HUDEP-2 (cell line): Measurements from ENCODE around the gene PHF21B.

Source experiments
- DNase-seq, 76 experiments: peaks; one replicate each; lab custom pipeline; 2025; ENCODE audit not compliant: unreplicated experiment in 76 of 76; lab: John Stamatoyannopoulos, UW

Gene PHF21B

GRCh38 chr22:44994399-44995104 lies 15.3 kb downstream of the PHF21B start:
- no peak for DNase-seq

GRCh38 chr22:44992166-44992565 lies 17.6 kb downstream of the PHF21B start:
- DNase-seq: no peak

DNA sequence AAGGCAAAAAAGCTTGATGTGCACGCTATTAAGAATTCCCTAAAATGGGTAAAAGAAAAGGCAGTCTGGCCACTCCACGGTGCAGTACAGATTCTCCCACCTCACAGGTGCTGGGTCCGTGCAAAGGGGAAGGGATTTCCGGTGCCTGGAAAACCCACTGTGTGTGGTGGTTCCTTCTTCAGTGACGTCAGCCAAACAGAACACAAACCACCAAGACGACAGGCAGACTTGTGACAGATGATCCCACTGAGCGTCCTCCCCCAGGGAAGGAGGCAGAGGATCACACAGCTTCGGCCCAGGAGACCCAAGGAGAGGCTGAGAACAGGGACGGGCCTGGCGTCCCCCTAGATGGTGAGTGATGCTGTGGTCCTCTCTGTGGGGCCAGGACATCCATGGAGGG lies 18.6 kb downstream of the PHF21B start:
- no peak for DNase-seq

DNA sequence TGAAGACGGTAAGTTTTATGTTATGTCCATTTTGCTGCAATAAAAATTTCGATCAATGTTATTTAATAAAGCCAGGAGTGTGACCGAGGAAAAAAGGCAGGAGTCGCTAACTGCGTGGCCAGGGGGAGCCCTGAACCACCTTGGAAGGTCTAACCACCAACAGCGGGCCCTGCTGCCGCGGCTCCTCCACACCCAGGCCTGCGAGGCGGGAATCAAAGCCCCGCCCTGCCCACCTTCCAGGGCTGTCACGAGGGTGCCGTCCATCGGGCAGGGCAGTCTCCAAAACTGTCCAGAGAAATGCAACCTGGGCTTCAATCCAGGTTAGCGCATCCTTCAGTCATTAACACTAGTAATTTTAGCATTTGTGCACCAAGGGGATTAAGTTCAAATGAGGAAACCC lies 19.0 kb downstream of the PHF21B start:
- no peak for DNase-seq

- no peak for DNase-seq
These were observed 19.5 kb downstream of the PHF21B start for GRCh38 chr22:44990328-44990727.

GRCh38 chr22:44988671-44989070 lies 21.1 kb downstream of the PHF21B start:
- no peak for DNase-seq

DNA sequence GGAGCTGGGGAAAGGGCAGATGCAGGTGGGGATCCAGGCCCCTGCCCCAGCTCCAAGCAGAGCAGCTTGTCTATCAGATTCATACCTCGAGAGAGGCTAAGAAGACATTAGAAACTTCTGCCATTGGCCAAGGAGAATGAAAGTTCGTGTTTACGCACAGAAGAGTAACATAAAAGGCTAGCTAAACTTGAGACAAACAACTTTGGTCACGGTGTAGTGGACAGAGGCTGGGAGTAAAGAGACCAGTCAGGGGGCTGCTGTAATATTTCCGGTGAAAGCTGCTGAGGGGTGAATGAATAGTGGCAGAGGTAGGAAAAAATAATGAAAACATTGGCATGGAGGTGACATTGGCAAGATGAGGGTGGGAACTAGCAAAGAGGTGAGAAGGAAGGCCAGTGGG lies 22.9 kb downstream of the PHF21B start:
- DNase-seq: no peak

DNA sequence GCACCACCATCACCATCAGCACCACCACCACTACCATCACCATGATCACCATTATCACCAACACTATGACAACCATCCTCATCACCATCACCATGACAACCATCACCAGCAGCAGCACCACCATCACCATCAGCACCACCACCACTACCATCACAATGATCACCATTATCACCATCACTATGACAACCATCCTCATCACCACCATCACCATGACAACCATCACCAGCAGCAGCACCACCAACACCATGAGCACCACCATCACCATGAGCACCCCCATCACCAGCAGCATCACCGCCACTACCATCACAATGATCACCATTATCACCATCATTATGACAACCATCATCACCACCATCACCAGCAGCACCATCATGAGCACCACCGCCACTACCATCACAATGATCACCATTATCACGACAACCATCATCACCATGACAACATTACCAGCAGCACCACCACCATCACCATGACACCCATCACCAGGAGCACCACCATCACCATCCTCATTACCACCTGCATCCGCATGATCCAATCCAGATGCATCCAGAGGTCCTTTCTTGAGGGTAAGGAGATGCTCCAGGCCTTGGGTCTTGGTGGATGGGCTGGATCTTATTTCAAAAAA lies 23.8 kb downstream of the PHF21B start:
- no peak for DNase-seq

DNA sequence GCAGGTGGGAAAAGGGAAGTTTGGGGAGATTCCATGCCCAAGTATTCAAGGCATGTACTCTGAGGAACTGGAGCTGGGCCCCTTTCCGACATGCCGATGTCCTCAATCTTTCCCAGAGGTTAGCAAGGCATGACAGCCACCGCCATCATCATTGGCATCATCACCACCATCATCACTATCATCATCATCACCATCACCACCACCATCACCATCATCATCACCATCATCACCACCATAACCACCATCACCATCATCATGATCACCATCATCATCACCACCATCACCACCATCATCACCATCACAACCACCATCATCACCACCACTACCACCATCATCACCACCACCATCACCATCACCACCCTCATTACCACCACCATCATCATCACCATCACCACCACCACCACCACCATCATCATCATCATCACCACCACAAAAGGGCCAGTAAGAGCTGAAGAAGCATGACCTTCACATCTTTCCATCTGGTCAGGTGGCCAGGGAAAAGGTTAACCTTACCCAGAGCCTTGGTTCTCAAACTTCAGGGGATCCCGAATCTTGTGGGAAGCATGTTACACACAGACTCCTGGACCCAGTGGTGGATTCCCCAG lies 25.8 kb downstream of the PHF21B start:
- DNase-seq: no peak

DNA sequence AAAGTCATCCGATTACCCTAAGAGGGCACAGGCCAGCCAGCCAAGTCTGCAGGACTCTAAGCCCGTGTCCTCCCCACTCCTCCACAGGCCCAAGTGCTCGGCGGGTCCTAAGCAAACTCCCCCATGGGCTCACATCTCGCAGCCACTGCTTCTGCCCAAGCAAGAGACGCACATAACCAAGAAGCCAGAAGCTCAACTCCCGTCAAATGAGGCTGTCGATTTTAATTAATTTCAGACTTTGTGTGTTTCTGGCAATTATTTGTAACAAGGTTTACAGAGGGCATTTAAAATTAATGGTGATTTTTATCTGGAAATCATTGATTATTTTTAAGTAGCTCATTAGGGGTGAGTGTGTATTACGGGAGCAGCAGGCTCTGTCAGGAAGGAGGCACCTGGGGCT lies 27.4 kb downstream of the PHF21B start:
- no peak for DNase-seq

- no peak for DNase-seq
These were observed 27.9 kb downstream of the PHF21B start for GRCh38 chr22:44981857-44982256.

DNA sequence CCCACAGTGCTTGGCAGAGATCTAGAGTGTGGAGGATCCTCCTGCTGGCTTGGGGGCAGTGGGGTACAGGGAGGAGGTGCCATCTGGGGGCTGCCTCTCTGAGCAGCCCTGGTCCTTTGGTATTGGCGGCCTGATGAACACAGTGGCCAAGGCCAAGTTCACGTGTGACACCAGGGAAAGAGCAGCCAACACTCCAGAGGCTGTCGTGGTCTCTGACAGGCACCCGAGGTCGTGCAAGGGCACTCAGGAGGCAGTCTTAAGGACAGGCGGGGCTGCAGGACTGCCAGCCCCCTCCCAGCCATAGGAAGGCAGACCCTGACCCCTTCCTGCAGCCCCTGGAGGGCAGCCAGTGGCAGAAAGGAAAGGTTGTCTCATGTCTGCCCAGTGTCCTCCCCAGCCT lies 30.7 kb downstream of the PHF21B start:
- DNase-seq: no peak

DNA sequence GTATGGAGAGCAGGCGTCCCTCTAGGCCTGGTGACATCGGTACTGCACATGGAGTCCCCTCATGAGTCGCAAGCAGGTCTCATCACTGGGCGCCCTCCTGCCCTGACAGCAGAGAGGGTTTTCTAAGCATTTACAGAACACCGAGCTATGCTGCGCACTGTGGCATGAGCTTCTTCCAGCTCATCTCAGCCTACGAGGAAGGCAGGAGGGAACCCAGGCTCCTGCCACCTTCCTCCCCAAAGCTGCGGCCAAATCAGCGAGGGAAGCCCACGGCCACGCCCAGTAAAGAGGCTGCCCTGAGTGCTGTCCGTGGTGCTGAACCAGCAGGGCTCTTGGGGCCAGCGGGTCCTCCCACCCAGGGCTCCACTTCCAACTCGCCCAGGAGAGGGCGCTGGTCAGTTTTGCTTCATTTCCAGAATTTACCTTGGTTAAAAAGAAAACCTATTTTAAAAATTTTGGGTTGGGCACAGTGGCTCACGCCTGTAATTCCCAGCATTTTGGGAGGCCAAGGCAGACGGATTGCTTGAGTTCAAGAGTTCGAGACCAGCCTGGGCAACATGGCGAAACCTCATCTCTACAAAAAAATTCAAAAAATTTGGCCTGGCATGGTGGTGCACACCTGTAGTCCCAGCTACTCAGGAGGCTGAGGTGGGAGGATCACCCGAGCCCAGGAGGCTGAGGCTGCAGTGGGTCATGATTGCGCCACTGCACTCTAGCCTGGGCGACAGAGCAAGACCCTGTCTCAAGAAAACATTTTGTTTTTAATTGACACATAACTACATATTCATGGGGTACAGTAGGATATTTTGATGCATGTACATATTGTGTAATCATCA lies 34.2 kb downstream of the PHF21B start:
- DNase-seq: peak in 68 of 76 experiments; percentile 1 to 78 (median 52)

DNA sequence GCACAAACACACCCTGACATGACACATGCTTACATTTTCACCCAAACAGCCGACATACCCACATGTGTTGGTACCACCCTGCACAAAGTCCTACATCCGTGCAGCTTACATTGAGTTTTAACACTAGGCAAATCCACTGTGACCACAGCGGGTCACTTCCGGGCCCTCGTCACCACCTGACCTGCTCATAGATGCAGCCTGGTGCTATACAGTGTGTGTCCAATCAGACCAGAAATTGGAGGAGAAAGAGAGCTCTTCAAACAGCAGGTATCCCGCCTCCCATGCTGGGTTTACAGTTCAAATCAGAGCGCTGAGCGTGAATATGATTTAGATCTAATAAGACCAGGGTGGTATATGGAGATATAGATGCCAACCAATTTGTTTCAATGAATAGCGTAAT lies 35.4 kb downstream of the PHF21B start:
- DNase-seq: no peak

DNA sequence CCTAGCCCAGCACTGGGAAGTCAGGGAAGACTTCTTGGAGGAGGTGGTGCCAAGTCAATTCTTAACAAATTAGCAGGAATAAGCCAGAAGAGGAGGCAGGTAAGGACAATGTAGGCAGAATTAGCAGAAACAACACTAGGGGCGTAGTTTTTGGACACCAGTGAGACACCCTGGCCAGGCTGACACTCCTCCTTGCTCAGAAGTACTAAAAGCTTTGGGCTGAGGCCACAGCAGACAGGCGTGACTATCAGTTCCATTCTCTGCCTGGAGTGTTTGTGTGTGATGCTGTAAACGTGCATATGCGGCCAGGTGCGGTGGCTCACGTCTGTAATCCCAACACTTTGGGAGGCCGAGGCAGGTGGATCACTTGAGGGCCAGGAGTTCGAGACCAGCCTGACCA lies 36.0 kb downstream of the PHF21B start:
- DNase-seq: no peak

DNA sequence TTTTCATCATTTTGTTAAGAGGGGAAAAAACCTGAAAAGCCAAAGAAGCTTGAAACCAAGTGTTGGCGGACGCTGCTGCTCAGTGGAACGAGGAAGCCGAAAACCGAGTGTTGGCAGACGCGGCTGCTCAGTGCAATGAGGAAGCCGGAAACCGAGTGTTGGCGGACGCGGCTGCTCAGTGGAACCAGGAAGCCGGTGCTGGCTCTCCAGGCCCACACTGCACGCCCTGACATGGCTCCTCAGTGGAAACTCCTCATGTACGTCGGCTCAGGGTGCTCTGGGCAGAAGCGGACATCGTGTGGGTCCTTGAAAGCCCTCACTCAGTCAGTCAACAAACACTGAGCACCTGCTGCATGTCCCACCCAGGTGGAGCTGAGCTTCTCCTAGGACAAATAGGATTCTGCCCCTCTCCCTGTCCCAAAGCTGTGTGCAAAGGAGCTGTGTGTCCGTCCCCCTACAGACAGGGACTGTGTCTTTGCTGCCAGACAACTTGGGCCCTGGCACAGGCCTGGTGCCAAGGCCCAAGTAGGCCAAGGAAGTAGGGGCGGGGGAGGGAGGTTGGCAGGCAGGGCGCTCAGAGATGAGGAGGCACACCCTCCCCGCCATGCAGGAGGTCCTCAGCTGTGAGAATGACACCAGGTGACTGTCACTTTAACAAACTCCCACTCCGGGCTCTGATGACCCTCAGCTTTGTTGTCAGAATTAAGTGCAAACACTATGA lies 37.3 kb downstream of the PHF21B start:
- no peak for DNase-seq

- no peak for DNase-seq
These were observed 38.0 kb downstream of the PHF21B start for GRCh38 chr22:44971651-44972362.

GRCh38 chr22:44970291-44970690 lies 39.5 kb downstream of the PHF21B start:
- DNase-seq: no peak

GRCh38 chr22:44969817-44970216 lies 40.0 kb downstream of the PHF21B start:
- no peak for DNase-seq

DNA sequence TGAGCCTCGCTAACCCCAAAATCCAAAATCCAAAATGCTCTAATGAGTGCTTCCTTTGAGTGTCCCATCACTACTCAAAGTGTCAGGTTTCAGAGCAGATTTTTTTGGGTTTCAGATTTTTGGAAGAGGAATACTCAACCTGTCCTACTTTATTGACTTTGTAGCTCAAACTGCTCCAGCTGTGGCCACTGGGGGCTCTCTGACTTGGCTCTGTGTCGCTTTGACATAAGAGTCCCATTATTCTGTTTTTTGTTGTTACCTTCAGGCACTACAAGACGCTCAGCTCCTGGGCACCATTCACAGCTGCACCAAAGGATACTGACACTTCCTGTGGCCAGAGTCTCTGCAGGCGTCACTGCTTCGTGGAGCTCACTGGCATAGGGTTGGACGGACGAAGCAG lies 41.1 kb downstream of the PHF21B start:
- no peak for DNase-seq
